GM06990 (cell line): ENCODE data around the gene RASA2.

Experiments
- DNase-seq: peaks from one replicate; pipeline ENCODE4 v3.0.0-alpha.2; 2011; ENCODE audit not compliant: insufficient read length; ENCODE audit errors: extremely low read depth
- H3K27me3 ChIP-seq: replicated peaks from 2 replicates; pipeline ENCODE4 v1.6.0; 2011; ENCODE audit warnings: low read length; ENCODE audit not compliant: control insufficient read depth, insufficient read depth
- H3K36me3 ChIP-seq: 2 replicates; pipeline ENCODE4 v1.5.1; 2011; ENCODE audit warnings: low read length; ENCODE audit not compliant: control insufficient read depth, insufficient read depth
- H3K4me3 ChIP-seq: replicated peaks from 2 replicates; pipeline ENCODE4 v1.5.1; 2011; ENCODE audit warnings: low read depth, mild to moderate bottlenecking, control low read depth, low read length
- CTCF ChIP-seq: IDR thresholded peaks from 2 replicates; pipeline ENCODE4 v1.5.1; 2011; ENCODE audit warnings: low read length, control low read depth, mild to moderate bottlenecking, inconsistent platforms; ENCODE audit not compliant: insufficient read depth, poor library complexity, severe bottlenecking

RASA2 gene

GRCh38 chr3:141610939-141611338, 124.1 kb downstream of the RASA2 start:
- H3K4me3 ChIP-seq, result no peak overlapping the region
- no peak for TF ChIP-seq CTCF
- no peaks in the 10 kb centered on the region for H3K36me3 ChIP-seq
- no peaks in the 10 kb centered on the region for H3K27me3 ChIP-seq
- no peak for DNase-seq

- H3K36me3 ChIP-seq, result no peaks in the 10 kb centered on the region
- H3K27me3 ChIP-seq, result no peaks in the 10 kb centered on the region
- no peak for TF ChIP-seq CTCF
- no peak for DNase-seq
- H3K4me3 ChIP-seq, result no peak overlapping the region
Observed at GRCh38 chr3:141618103-141618910, 131.5 kb downstream of the RASA2 start.

DNA sequence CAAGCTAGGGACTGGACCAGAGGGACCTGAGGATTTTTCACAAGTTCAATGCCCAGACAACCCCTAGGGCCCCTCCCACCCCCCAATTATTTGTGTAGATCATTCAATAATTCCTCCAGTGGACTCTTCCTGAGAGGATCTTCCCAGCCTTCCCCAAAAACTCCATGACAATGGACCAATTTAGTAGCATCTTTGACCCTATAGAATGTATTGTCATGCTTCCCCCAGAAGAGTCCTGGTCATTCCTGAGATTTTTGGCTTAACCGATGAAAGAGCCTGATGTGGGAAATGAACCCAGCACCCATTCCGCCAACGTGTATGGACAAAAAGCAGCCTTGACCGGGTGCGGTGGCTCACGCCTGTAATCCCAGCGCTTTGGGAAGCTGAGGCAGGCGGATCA, 132.1 kb downstream of the RASA2 start:
- Histone ChIP-seq H3K4me3 (no peak overlapping the region), H3K36me3 (no peaks in the 10 kb centered on the region), H3K27me3 (no peaks in the 10 kb centered on the region)
- DNase-seq, result no peak
- no peak for TF ChIP-seq CTCF

DNA sequence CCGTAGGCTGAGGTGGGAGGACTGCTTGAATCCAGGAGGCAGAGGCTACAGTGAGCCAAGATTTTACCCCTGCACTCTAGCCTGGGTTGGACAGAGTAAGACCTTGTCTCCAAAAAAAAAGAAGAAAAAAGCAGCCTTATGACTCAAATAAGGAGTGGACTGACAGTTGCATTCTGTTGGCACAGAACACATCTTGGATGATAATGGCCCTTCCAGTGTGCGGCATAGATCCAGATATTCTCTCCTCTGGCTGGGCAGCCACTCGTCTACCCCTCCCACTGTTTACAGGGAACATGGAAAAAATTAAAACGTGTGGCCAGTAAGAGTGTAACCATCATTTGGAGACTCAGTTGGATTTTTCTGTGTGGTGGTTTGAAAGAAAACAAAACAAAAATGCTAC, 132.6 kb downstream of the RASA2 start:
- H3K27me3 ChIP-seq, result no peaks in the 10 kb centered on the region
- TF ChIP-seq CTCF, result no peak
- no peak for DNase-seq
- H3K36me3 ChIP-seq, result no peaks in the 10 kb centered on the region
- H3K4me3 ChIP-seq, result no peak overlapping the region

DNA sequence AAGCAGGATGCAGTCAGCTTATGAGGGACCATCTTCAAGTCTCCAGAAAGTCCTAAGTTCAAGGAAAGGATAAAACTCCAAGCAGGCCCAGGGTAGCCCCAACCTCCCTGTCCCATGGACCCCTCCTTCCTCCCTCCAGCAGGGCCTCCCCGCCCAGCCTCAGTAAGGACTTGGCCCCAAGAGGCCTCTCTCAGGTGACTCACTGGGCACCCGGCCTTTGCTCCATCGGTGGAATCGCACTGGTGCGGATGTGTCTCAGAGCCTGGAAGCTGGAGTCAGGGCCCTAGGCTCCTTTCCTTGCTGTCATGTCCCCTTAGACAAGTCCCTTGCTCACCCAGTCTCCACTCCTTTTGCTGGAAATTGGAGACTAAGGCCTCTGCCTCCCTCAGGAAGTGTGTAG, 136.9 kb downstream of the RASA2 start:
- no peak for DNase-seq
- TF ChIP-seq CTCF, result no peak
- Histone ChIP-seq H3K36me3 (no peaks in the 10 kb centered on the region), H3K4me3 (no peak overlapping the region), H3K27me3 (no peaks in the 10 kb centered on the region)
